NCI-H510A treated with DMSO at 0.1 percent for 48 hours (cell line): ENCODE data around the gene TJAP1.
A peak's percentile ranks its signal among the peaks of the same experiment; 100 is the strongest.
"Not testable (repeated sequence)": the region's sequence is repeated elsewhere in the genome, so short reads cannot be mapped to it uniquely, and the experiment has no call there.

Source experiments
- DNase-seq: peaks from one replicate; lab custom pipeline; 2025; lab: John Stamatoyannopoulos, UW

The TJAP1 gene

DNA sequence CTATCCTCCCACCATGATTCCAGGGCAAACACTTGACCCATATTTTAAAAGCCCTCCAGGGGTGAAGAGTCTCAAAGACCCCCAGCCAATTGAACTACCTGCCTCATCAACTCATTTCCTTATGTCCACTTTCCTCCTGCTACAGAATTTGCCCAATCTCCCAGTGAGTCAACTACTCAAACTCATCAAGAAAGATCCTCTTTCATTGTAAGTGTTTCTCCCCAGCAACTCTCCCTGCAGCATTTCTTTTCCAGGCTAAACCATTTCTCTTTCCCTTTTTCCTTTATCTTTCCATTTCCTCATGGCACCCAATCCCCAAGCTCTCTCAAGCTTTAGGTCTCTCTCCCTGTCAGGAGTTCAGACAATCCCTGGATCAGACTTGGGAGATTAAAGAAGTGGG, 23.5 kb upstream of the TJAP1 start:
- DNase-seq: no peak

DNA sequence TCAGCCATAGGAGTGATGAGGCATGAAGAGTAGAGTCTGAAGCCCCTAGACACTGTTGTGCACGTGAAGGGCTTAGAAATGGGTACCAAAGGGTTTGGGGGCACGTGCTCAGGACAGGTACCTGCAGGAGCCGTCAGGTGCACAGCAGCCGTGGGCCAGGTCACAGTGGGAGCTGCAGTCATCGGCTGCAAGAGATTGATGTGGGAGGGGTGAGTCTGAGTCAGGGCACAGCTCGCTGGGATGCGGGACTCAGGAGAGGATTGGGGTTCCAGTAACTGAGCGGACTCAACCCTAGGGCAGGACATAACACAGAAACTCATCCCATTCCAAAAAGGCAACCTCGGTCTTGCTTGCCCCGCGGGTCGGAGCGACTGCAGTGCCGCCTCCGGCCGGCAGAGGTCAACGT, 23.1 kb upstream of the TJAP1 start:
- DNase-seq: peak; percentile 60

DNA sequence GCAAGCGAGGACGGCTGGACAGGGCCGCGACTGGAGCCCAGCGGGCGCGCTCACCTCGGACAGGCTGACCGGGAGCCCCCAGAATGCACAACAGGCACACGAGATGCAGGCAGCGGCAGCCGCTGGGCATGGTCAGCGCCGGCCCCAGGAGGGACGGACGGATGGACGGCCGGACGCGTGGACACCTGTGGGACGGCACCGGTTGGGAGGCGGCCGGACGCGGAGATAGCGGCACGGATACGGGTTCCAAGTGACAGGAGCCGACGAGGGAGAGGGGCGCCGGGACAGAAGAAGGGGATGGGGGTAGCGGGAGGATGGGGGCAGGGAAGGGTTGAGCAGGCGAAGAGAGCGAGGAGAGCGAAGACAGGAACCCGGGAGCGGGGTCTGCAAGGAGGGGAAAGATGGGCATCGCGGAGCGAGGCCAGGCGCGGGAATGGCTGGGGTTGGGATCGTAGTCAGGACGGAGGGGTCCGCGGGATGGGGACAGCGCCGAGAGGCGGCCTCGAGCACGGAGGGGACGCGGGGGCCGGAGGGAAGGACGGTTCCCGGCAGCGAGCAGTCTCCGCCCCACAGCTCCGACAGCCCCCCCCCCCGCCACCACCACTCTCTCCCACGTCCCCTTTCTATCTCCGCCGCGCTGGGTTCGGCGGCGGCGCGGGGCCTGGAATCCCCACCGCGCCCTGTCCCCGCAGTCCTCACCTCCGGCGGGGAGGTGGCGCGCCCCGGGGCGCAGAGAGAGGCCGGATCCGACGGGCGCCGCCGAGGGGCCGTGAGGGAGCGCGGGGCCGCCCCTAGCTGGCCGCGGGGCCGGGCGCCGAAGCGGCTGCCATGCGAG, 22.5 kb upstream of the TJAP1 start:
- DNase-seq: no peak

DNA sequence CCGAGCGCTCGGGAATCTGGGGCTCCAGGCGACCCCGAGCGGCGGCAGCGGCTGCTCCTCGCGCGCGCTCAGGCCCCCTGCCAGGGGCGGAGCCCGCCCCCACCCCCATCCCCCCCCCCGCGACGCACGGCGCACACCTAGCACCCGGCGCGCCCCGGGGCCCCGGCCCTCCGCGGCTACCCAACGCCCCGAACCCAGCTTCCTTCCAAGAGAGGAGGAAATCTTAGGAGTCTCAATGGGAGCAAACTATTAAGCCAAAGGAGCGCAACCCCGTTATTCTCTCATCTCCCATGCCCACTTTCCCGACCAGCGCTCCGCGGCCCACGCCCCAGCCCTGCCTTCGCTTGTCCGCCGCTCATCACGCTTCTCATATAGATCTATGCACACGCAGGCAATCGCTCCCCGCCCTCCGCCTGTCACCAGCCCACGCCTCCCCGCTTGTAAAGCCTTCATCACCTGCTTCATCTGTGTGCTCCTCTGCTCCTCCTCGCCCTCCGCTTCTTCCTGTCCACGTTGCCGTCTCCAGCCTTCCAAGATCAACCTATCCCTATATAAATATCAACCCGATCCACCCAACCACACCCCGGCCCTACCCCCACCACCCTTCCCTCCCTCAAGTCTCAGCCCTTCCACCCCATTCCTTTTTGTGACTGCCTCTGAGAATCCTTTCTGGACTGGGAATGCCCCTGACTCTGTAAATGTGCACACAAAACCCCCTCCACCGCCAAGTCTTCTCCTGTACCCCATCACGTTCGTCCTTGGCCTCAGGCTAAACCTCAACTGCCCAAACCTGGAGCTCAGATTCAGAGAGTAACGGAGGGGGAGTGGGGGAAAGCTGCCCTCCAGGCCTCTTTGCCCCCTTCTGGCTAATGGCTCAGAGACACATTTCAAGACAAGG, 21.6 kb upstream of the TJAP1 start, which contains the start of gene DLK2:
TSS of gene DLK2 (minus strand) at position 18 of the 898 bp plus-strand sequence. CDS start 723 bp downstream, outside the sequence.
- peak; percentile 37 for DNase-seq

DNA sequence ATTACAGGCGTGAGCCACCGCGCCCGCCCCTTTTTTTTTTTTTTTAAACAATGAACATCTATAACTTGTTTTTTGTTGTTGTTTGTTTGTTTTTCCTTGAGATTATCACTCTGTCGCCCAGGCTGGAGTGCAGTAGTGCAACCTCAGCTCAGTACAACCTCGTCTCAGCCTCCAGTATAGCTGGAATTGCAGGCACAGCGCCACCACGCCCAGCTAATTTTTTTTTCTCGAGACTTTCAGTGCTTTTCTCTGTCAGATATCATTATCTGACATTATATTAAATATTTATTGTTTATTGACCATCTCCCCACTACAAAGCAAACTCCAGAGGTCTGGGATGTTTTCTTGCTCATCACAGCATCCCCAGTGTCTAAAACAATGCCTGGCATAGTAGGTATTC, 19.7 kb upstream of the TJAP1 start:
- no peak for DNase-seq

DNA sequence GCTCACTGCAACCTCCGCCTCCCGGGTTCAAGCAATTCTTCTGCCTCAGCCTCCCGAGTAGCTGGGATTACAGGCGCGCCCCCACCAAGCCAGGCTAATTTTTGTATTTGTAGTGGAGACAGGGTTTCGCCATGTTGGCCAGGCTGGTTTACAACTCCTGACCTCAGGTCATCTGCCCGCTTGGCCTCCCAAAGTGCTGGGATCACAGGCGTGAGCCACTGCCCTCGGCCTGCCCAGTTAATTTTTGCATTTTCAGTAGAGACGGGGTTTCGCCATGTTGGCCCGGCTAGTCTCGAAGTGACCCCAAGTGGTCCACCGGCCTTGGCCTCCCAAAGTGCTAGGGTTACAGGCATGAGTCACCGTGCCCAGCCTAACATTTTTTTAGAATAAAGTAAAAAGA, 19.2 kb upstream of the TJAP1 start:
- DNase-seq: not testable (repeated sequence)

DNA sequence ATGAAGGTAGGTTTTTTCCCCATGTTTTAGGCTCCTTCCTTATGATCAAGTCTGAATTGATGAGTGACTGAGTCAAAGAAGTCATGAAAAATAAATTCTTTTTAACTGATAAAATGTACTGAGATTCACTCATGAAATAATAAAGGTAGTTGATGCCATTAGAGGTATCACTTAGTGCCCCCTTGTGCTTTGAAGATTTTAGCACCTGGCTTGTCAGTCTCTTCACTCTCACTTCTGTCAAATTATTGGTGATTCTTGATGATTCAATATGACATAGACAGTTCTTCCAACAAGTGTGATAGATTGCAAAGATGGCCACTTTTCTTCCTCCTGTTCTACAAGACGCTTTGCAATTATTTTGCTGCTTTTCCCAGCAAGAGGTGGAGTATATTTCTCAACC, 17.8 kb upstream of the TJAP1 start:
- DNase-seq: no peak

DNA sequence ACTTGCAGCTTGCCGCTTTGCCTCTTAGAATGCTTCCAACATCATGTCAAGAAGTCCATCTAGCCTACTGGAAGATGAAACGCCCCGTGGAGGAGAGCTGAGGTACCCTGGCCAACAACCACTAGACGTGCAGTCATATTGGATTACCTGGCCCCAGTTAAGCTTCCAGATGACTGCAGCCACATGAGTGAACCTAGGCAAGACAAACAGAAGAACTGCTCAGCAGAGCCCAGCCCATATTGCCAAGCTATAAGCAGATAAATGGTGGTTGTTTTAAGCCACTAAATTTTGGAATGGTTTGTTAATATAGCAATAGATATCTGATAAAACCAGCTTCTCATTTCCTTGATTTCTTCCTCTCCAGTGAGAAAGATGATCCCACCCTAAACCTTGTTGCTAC, 17.3 kb upstream of the TJAP1 start:
- DNase-seq: no peak

DNA sequence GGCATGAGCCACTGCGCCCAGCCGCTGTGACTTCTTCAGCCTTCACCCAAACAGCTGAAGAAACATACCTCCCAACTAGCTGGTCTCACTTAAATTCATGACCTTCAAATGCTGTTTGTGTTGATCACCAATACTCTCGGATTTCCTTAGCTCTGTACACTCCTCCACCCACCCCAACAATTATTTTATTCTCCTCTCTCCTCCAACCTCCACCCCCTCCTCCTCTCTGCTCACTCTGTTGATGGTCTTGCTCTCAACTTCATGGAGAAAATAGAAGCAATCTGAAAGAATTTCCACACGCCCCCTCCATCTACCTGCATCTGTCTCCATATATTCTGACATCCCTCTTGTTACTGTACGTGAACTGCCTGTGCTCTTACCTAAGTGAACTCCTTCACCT, 15.4 kb upstream of the TJAP1 start:
- DNase-seq: no peak

DNA sequence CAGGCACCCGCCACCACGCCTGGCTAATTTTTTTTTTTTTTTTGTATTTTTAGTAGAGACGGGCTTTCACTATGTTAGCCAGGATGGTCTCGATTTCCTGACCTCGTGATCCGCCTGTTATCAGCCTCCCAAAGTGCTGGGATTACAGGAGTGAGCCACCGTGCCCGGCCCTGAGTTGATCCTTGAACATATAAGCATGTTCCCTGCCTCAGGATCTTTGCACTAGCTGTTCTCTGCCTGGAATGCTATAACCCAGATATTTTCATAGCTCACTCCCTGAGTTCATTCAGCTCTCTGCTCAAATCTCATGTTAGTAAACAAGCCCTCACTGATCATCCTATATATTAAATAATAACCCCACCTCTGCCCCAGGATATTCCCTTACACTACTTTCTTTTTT, 13.0 kb upstream of the TJAP1 start:
- no peak for DNase-seq

DNA sequence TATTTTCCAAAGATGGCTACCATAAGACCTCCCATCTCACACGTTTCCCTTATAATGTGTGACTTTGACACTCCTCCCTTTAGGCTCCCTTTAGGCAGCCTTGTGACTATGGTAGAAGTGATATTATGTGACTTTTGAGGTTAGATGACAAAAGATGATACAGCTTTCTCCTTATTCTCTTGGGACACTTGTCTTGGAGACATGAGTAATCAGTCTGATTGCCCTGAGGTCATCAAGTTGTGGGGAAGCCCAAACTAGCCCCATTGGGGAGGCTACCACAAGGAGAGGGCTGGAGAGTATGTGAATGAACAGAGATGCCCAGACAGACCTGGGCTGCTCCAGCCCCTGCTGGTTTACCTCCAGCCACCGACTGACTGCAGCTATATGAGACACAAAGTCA, 11.4 kb upstream of the TJAP1 start:
- DNase-seq: no peak

DNA sequence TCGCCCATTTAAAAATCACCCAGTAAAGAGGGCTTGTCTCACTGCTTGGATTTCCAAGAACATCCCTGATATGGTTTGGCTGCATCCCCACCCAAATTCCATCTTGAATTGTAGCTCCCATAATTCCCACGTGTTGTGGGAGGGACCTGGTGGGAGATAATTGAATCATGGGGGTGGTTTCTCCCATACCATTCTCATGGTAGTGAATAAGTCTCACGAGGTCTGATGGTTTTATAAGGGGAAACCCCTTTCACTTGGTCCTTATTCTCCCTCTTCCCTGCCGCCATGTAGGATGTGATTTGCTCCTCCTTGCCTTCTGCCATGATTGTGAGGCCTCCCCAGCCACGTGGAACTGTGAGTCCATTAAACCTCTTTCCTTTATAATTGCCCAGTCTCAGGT, 10.1 kb upstream of the TJAP1 start:
- not testable (repeated sequence) for DNase-seq

DNA sequence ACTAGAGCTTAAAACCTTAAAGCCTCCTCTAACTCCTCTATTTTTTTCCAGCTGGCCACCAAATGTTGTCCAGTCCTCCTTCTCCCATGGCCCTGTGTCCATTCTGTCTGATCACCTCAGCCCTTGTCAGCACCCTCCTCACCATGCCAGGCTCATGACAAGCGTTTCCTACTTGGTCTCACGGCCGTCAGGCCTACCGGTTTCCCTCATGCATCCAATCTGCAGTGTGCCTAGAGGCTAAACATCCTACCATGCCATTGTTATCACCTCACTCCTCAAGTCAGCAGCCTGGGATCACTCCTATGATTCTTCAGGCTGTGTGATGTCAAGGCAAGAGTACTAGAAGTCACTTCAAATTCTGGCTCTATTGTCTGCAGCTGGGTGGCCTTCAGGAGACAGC, 9.6 kb upstream of the TJAP1 start:
- DNase-seq: no peak

DNA sequence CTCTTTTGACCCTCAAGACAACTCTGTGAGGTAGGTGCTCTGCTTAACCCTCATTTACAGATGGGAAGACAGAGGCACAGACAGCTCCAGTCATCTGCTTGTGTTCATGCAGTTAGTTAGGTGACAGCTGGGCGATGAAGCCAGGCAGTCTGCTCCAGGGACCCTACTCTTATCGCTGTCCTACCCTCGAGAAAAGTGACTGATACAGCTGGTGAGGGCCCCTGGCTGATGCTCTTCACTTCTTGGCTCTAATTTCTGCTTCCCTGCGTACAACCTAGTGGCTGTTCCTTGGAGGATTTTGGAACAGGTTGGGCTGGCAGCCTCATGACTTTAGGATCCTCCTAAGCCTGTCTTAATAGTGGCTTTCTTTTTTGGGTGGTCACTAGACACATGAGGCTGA, 9.1 kb upstream of the TJAP1 start:
- DNase-seq: no peak

DNA sequence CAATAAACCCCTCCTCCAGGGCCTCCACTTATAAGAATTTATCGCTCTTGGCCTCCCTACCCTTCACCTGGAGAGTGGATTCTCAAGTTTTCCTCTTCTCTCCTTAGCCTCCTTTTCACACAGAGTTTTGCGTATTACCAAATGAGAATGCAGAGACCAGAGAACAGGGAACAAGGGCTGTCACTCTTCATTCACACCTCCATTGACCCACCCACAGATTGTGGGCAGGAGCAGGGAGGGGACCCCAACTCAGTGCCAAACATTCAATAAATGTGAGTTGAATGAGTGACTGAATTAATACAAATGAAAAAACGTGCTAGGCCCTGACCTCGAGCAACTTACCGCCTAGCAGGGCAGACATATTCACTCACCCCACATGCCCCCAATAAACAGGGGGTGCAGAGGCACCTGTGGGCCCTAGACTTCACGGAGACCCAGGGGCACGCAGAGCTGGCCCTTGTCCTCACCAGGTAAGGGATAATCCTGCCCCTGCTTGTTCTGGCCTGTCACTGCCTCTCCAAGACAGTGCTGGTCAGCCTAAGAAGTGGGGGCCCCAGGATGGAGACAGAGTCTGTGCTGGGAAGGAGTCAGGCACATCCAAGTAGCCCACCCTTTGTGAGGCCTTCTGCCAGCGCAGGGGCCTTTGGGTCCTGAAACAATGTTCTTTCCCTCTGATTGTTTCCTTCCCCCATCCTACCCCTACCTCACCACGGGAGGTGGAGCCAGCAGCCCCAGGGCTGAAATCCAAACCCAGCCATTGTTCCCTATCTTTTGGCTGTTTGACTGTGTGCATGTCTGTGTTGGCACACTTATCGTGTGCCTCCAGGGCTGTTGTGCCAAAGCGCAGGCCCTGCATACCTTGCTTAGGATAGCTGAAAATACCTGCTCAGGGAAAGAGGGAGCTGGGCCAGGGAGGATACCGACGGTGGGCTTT, 8.4 kb upstream of the TJAP1 start:
- no peak for DNase-seq

DNA sequence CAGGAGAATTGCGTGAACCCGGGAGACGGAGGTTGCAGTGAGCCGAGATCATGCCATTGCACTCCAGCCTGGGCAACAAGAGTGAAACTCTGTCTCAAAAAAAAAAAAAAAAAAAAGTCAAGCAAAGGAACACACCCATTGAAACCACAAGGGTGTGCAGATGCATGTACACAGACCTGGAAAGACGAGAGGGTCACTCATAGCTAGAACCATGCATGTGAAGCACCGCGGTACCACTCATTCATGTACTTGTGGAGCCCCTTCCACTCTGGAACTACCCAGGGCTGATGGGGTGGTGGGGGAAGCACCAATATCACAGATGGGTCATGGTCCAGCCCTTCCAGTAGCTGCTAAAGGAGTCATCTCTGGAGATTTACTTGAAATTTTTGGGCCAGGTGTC, 7.4 kb upstream of the TJAP1 start:
- no peak for DNase-seq

DNA sequence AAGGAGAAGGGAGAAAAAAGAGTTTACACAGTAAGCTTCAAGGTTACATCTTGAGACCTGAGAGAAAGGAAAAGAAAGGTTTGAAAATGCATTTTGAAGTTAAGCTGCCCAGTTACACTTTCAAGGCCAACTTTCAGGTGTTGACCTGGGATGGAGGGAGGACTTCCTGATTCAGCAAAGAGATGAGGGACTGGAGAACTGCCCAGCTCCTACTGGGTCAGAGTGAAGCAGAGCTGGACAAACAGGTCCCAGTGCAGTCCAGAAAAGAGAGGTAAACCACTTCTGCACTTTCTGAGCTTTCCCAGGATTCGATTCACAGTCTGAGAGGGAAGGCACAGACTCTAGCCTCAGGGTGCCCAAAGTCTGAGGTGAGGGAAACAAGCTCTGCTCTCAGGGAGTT, 6.0 kb upstream of the TJAP1 start:
- DNase-seq: no peak

DNA sequence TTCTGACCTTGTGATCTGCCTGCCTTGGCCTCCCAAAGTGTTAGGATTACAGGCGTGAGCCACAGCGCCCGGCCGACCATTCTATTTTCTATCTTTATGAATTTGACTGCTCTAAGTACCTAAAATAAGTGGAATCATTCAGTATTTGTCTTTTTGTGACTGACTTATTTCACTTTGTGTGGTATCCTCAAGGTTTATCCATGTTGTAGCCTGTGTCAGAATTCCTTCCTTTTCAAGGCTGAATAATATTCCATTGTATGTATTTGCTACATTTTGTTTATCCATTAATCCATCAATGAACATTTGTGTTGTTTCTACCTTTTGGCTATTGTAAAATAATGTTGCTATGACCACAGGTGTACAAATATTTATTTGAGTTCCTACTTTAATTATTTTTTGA, 4.9 kb upstream of the TJAP1 start:
- DNase-seq: no peak

DNA sequence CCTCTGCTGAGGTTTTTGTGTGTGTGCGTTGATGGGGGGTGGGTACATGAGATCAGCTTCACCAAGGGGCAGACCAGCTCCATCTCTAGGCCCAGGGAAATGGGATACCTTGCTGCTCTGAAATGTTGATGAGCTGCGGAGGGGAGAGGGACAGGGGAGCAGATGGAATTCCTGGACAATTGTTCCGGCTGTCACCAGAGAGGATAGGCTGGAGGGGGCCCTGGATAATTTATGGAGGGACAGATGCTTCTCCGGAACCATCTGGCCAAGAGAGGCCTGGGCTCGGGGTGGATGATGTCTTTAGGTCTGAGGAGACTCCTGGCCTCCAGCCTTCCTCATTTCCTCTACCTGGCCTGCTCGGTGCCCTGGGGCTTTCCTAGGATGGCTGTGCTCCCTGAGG, 1.9 kb upstream of the TJAP1 start:
- no peak for DNase-seq

DNA sequence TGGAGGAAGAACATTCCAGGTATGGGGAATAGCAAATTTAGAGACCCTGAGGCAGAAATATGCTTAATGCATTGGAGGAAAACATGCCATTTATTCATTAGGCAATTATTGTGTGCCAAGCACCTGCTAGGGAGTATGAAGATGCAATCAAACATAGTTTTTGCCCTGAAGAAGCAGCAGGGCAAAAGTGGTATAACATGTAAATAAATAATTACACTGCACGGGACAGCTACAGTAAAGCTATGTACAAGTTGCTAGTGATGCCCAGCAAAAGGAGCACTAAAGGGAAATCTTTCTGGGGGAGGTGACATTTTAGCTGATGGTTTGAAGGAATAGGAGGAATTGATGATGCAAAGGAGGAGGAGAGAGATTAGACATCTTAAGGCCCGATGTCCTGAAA, 624 bp upstream of the TJAP1 start:
- no peak for DNase-seq

DNA sequence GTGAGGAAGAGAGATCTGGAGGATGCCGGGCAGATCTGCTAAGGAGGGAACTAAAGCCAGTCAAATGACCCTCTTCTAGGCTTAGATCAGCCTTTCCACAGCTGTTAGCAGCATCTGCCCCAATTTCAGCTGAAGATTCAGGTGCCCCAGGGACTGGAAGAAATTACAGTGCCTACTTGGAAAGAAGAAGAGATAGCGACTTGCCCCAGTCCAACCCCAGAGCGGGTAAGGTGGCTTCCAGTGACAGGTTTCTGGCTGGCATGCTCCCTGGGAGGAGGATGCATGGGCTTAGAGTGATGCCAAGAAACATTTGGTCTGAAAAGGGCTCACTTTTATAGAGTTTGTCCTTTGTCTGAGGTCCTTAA, 620 bp downstream of the TJAP1 start:
- DNase-seq: no peak

DNA sequence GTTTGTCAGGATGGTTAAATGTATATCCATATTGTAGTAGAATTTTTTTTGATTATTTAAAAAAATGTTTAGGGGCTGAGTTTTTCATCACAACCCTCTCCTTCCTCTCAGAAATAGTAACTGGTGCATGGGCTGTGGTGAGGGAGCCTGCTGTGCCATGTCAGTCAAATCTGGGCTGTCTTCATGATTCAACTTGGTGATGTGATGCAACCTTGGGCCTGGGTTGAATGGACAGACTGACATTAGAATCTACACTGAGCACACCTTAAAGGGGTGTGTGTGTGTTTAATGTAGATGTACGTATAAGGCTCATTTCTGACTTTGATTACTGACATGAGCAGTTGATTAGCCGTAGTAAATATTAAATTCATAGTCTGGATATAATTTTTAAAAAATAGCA, 3.7 kb downstream of the TJAP1 start:
- no peak for DNase-seq
